Karpas-422 (cell line): ENCODE data around the gene ASF1B. TPM values are rescaled to one million over a fixed set of nuclear protein-coding genes. Genes with fewer than 3 reads are reported as not detected.
A peak's percentile ranks its signal among the peaks of the same experiment; 100 is the strongest.
"Not testable (repeated sequence)": the region's sequence is repeated elsewhere in the genome, so short reads cannot be mapped to it uniquely, and the experiment has no call there.

Experiments used
- DNase-seq: peaks from one replicate; pipeline ENCODE4 v3.0.0-alpha.2; 2015
- H2AFZ ChIP-seq: fragments of 200-600 bp; sonication (generic); 2 replicates; pipeline ENCODE4 v1.6.1; 2014; ENCODE audit warnings: antibody characterized with exemption, low read length, mixed read lengths
- H3K27ac ChIP-seq: fragments of 200-600 bp; sonication (generic); 2 replicates; pipeline ENCODE4 v1.5.1; 2014; ENCODE audit warnings: mild to moderate bottlenecking, low read length, moderate library complexity
- H3K27me3 ChIP-seq: fragments of 200-600 bp; sonication (generic); 2 replicates; pipeline ENCODE4 v1.6.1; 2014; ENCODE audit warnings: low read length, mixed read lengths
- H3K36me3 ChIP-seq: fragments of 200-600 bp; sonication (generic); 2 replicates; pipeline ENCODE4 v1.6.1; 2014; ENCODE audit warnings: low read length, mixed read lengths; ENCODE audit not compliant: insufficient read depth
- H3K4me1 ChIP-seq: fragments of 200-600 bp; sonication (generic); 2 replicates; pipeline ENCODE4 v1.6.1; 2014; ENCODE audit warnings: mild to moderate bottlenecking, low read length, mixed read lengths
- H3K4me2 ChIP-seq: fragments of 200-600 bp; sonication (generic); 2 replicates; pipeline ENCODE4 v1.6.1; 2014; ENCODE audit warnings: low read length, low read depth, mild to moderate bottlenecking; ENCODE audit not compliant: poor library complexity, severe bottlenecking
- H3K4me3 ChIP-seq: fragments of 200-600 bp; sonication (generic); 2 replicates; pipeline ENCODE4 v1.5.1; 2014; ENCODE audit warnings: mild to moderate bottlenecking, antibody characterized with exemption, low read length, mixed read lengths
- H3K79me2 ChIP-seq: fragments of 200-600 bp; sonication (generic); 2 replicates; pipeline ENCODE4 v1.6.1; 2014; ENCODE audit warnings: mild to moderate bottlenecking, low read length, mixed read lengths
- H3K9ac ChIP-seq: fragments of 200-600 bp; sonication (generic); 2 replicates; pipeline ENCODE4 v1.6.0; 2014; ENCODE audit warnings: low read length
- H3K9me2 ChIP-seq: fragments of 200-600 bp; sonication (generic), shearing (Covaris generic); replicated peaks from 2 replicates; pipeline ENCODE4 v1.6.0; 2014; ENCODE audit warnings: mild to moderate bottlenecking, low read length, moderate library complexity; ENCODE audit not compliant: insufficient read depth
- H3K9me3 ChIP-seq: fragments of 300-700, 200-600 bp; sonication (generic); 2 replicates; pipeline ENCODE4 v1.6.1; 2014; ENCODE audit warnings: low read length, mixed read lengths
- H4K20me1 ChIP-seq: fragments of 200-600 bp; sonication (generic); 2 replicates; pipeline ENCODE4 v1.6.1; 2014; ENCODE audit warnings: mild to moderate bottlenecking, antibody characterized with exemption, low read length, low read depth; ENCODE audit not compliant: insufficient read depth
- total RNA-seq: library from RNA; depleted of rRNA; stranded (reverse); fragments of >200 nt; shearing (Covaris generic); gene quantifications from 2 replicates; pipeline ENCODE4 v1.2.3, GENCODE V29; 2014; ENCODE audit warnings: low replicate concordance; rRNA removed

ASF1B gene
- 27.1 and 34.9 TPM in 2 replicates for total RNA-seq

- peak within 1 kb of the TSS; percentile 89 for H3K9ac ChIP-seq
- H3K36me3 ChIP-seq: peaks cover 8% of the 10 kb centered on the region; the same call in 1 of the 2 replicates
- H3K79me2 ChIP-seq: peaks cover 35% of the 10 kb centered on the region
- peak within 1 kb of the TSS; percentile 78 for H3K4me2 ChIP-seq
- H4K20me1 ChIP-seq: peaks cover 3% of the 10 kb centered on the region; the same call in 1 of the 2 replicates
- no peaks in the 10 kb centered on the region for H3K9me2 ChIP-seq
- H2AFZ ChIP-seq: peak within 1 kb of the TSS; percentile 72; the same call in 1 of the 2 replicates
- no peaks in the 10 kb centered on the region for H3K27me3 ChIP-seq
- H3K4me3 ChIP-seq: peak within 1 kb of the TSS; percentile 88
- no peaks in the 10 kb centered on the region for H3K9me3 ChIP-seq
- peak within 1 kb of the TSS; percentile 43; the same call in 1 of the 2 replicates for H3K27ac ChIP-seq
- peaks cover 20% of the 10 kb centered on the region for H3K4me1 ChIP-seq
- peak; percentile 100 for DNase-seq
Observed at GRCh38 chr19:14136509-14137281, at the start of gene ASF1B. Gene ASF1B (minus strand): TSS chr19:14136589. CDS start chr19:14136456, 133 bp downstream.

- H3K36me3 ChIP-seq, H3K4me2 ChIP-seq, H2AFZ ChIP-seq, H3K9me3 ChIP-seq, H4K20me1 ChIP-seq, H3K27ac ChIP-seq, H3K4me1 ChIP-seq, DNase-seq, H3K9ac ChIP-seq, H3K27me3 ChIP-seq, H3K4me3 ChIP-seq, H3K9me2 ChIP-seq, H3K79me2 ChIP-seq: not testable (repeated sequence)
Observed at GRCh38 chr19:14185691-14186090, 49.3 kb upstream of the ASF1B start.

GRCh38 chr19:14185158-14185557, 48.8 kb upstream of the ASF1B start:
- Histone ChIP-seq H2AFZ (no peak overlapping the region), H3K27me3 (no peaks in the 10 kb centered on the region), H3K4me1 (no peaks in the 10 kb centered on the region), H3K27ac (no peak overlapping the region), H3K79me2 (no peaks in the 10 kb centered on the region), H3K9me2 (no peaks in the 10 kb centered on the region), H4K20me1 (no peaks in the 10 kb centered on the region), H3K36me3 (no peaks in the 10 kb centered on the region), H3K9ac (no peak overlapping the region), H3K9me3 (no peaks in the 10 kb centered on the region), H3K4me2 (no peak overlapping the region), H3K4me3 (no peak overlapping the region)
- DNase-seq: no peak

GRCh38 chr19:14183741-14184350, 47.5 kb upstream of the ASF1B start:
- H3K9me3 ChIP-seq: no peaks in the 10 kb centered on the region
- H3K4me3 ChIP-seq: no peak overlapping the region
- no peaks in the 10 kb centered on the region for H3K9me2 ChIP-seq
- no peaks in the 10 kb centered on the region for H3K36me3 ChIP-seq
- no peak overlapping the region for H3K27ac ChIP-seq
- no peaks in the 10 kb centered on the region for H3K79me2 ChIP-seq
- DNase-seq: no peak
- no peak overlapping the region for H2AFZ ChIP-seq
- no peak overlapping the region for H3K9ac ChIP-seq
- no peaks in the 10 kb centered on the region for H4K20me1 ChIP-seq
- H3K27me3 ChIP-seq: no peaks in the 10 kb centered on the region
- H3K4me1 ChIP-seq: no peaks in the 10 kb centered on the region
- H3K4me2 ChIP-seq: no peak overlapping the region

- H3K4me3 ChIP-seq: no peak overlapping the region
- no peaks in the 10 kb centered on the region for H3K4me1 ChIP-seq
- H2AFZ ChIP-seq: no peak overlapping the region
- no peaks in the 10 kb centered on the region for H3K9me2 ChIP-seq
- no peak for DNase-seq
- no peak overlapping the region for H3K4me2 ChIP-seq
- no peaks in the 10 kb centered on the region for H3K79me2 ChIP-seq
- no peaks in the 10 kb centered on the region for H3K9me3 ChIP-seq
- H3K36me3 ChIP-seq: no peaks in the 10 kb centered on the region
- H3K27me3 ChIP-seq: no peaks in the 10 kb centered on the region
- H4K20me1 ChIP-seq: no peaks in the 10 kb centered on the region
- H3K27ac ChIP-seq: no peak overlapping the region
- no peak overlapping the region for H3K9ac ChIP-seq
Observed at GRCh38 chr19:14182476-14182875, 46.1 kb upstream of the ASF1B start.

GRCh38 chr19:14181906-14182305, 45.5 kb upstream of the ASF1B start:
- Histone ChIP-seq H3K4me3 (no peak overlapping the region), H3K9ac (no peak overlapping the region), H3K36me3 (no peaks in the 10 kb centered on the region), H3K27me3 (no peaks in the 10 kb centered on the region), H2AFZ (no peak overlapping the region), H3K4me2 (no peak overlapping the region), H3K9me3 (no peaks in the 10 kb centered on the region), H3K79me2 (no peaks in the 10 kb centered on the region), H3K4me1 (no peaks in the 10 kb centered on the region), H3K27ac (no peak overlapping the region), H3K9me2 (no peaks in the 10 kb centered on the region), H4K20me1 (no peaks in the 10 kb centered on the region)
- DNase-seq: no peak

GRCh38 chr19:14181199-14181598, 44.8 kb upstream of the ASF1B start:
- not testable (repeated sequence) for H3K36me3 ChIP-seq, H3K9ac ChIP-seq, H3K9me2 ChIP-seq, H3K27ac ChIP-seq, H3K4me1 ChIP-seq, H3K4me3 ChIP-seq, H3K27me3 ChIP-seq, H3K9me3 ChIP-seq, DNase-seq, H4K20me1 ChIP-seq, H2AFZ ChIP-seq, H3K4me2 ChIP-seq, H3K79me2 ChIP-seq

GRCh38 chr19:14177496-14178074, 41.2 kb upstream of the ASF1B start:
- DNase-seq: no peak

More at GRCh38 chr19:14177496-14178074, 41.2 kb upstream of the ASF1B start:
- Histone ChIP-seq H3K4me2 (no peak overlapping the region), H3K4me1 (no peaks in the 10 kb centered on the region), H3K9me2 (no peaks in the 10 kb centered on the region), H3K9me3 (no peaks in the 10 kb centered on the region), H3K4me3 (no peak overlapping the region), H4K20me1 (no peaks in the 10 kb centered on the region), H3K27ac (no peak overlapping the region), H3K27me3 (no peaks in the 10 kb centered on the region), H3K9ac (no peak overlapping the region), H3K36me3 (no peaks in the 10 kb centered on the region), H2AFZ (no peak overlapping the region), H3K79me2 (no peaks in the 10 kb centered on the region)
